SJSA1 (cell line): ENCODE data around the gene VARS1. TPM values are rescaled to one million over a fixed set of nuclear protein-coding genes. Genes with fewer than 3 reads are reported as not detected.
A peak's percentile ranks its signal among the peaks of the same experiment; 100 is the strongest.
"Not testable (repeated sequence)": the region's sequence is repeated elsewhere in the genome, so short reads cannot be mapped to it uniquely, and the experiment has no call there.

Experiments
- DNase-seq, 2 experiments: peaks; one replicate each; pipeline ENCODE4 v3.0.0-alpha.2; 2015 to 2020; ENCODE audit warnings: low spot score in 2 of 2, low read depth in 1 of 2
- H3K27ac ChIP-seq: fragments of 250-450 bp; sonication (Bioruptor Pico); 2 replicates; pipeline ENCODE4 v1.5.1; 2020; ENCODE audit warnings: mild to moderate bottlenecking, moderate library complexity
- H3K27me3 ChIP-seq: fragments of 250-450 bp; sonication (Bioruptor Pico); replicated peaks from 2 replicates; pipeline ENCODE4 v1.5.1; 2020; ENCODE audit warnings: mild to moderate bottlenecking, moderate library complexity
- H3K36me3 ChIP-seq: fragments of 250-450 bp; sonication (Bioruptor Pico); 2 replicates; pipeline ENCODE4 v1.5.1; 2020; ENCODE audit warnings: mild to moderate bottlenecking
- H3K4me1 ChIP-seq: fragments of 250-450 bp; sonication (Bioruptor Pico); replicated peaks from 2 replicates; pipeline ENCODE4 v1.6.1; 2021; ENCODE audit warnings: mild to moderate bottlenecking
- H3K4me3 ChIP-seq: fragments of 250-450 bp; sonication (Bioruptor Pico); 2 replicates; pipeline ENCODE4 v1.5.1; 2020; ENCODE audit warnings: mild to moderate bottlenecking
- H3K9me3 ChIP-seq: fragments of 250-450 bp; sonication (Bioruptor Pico); replicated peaks from 2 replicates; pipeline ENCODE4 v1.5.1; 2020; ENCODE audit warnings: mild to moderate bottlenecking
- total RNA-seq: library from RNA; depleted of rRNA; stranded (reverse); fragments of >200 nt; shearing (Covaris generic); gene quantifications from 2 replicates; pipeline ENCODE4 v1.2.3, GENCODE V29; 2014; rRNA removed

VARS1 gene
- total RNA-seq: 23.1 and 39.5 TPM in 2 replicates

GRCh38 chr6:31795616-31796298 lies at the start of gene VARS1:
TSS of gene VARS1 (minus strand) at chr6:31795752. CDS start at chr6:31795217, 535 bp downstream.
- H3K4me1 ChIP-seq: peaks cover 28% of the 10 kb centered on the region
- H3K27me3 ChIP-seq: no peaks in the 10 kb centered on the region
- 0 out of 2 replicates have a peak, but pooled peaks cover 3% of the 10 kb centered on the region for H3K9me3 ChIP-seq
- peaks cover 38% of the 10 kb centered on the region for H3K36me3 ChIP-seq
- H3K27ac ChIP-seq: peak within 1 kb of the TSS; percentile 99
- peak; percentile 92 to 95 for DNase-seq
- H3K4me3 ChIP-seq: peak within 1 kb of the TSS; percentile 97

- Histone ChIP-seq H3K36me3 (peaks cover 25% of the 10 kb centered on the region), H3K9me3 (no peaks in the 10 kb centered on the region), H3K27me3 (no peaks in the 10 kb centered on the region), H3K27ac (no peak overlapping the region), H3K4me1 (no peaks in the 10 kb centered on the region; the same call in 1 of the 2 replicates), H3K4me3 (no peak overlapping the region)
- DNase-seq: no peak
These were observed 49.0 kb upstream of the VARS1 start for GRCh38 chr6:31844507-31844906.

- Histone ChIP-seq H3K9me3 (no peaks in the 10 kb centered on the region), H3K4me1 (peaks cover 17% of the 10 kb centered on the region), H3K4me3 (no peak overlapping the region), H3K27me3 (no peaks in the 10 kb centered on the region), H3K36me3 (peaks cover 50% of the 10 kb centered on the region), H3K27ac (no peak overlapping the region)
- no peak for DNase-seq
These were observed 46.5 kb upstream of the VARS1 start for GRCh38 chr6:31842053-31842452.

GRCh38 chr6:31839779-31840126 lies 44.2 kb upstream of the VARS1 start:
- not testable (repeated sequence) for H3K27me3 ChIP-seq, H3K4me3 ChIP-seq, H3K27ac ChIP-seq, H3K9me3 ChIP-seq, DNase-seq
- Histone ChIP-seq H3K36me3 (peaks cover 73% of the 10 kb centered on the region), H3K4me1 (peaks cover 29% of the 10 kb centered on the region)

- H3K4me1 ChIP-seq: peaks cover 33% of the 10 kb centered on the region
- DNase-seq: no peak
- no peak overlapping the region for H3K4me3 ChIP-seq
- H3K27ac ChIP-seq: no peak overlapping the region
- no peaks in the 10 kb centered on the region for H3K27me3 ChIP-seq
- no peaks in the 10 kb centered on the region for H3K9me3 ChIP-seq
- peaks cover 73% of the 10 kb centered on the region for H3K36me3 ChIP-seq
These were observed 43.4 kb upstream of the VARS1 start for GRCh38 chr6:31838968-31839367.

GRCh38 chr6:31838114-31838553 lies 42.6 kb upstream of the VARS1 start:
- DNase-seq, H3K9me3 ChIP-seq, H3K27ac ChIP-seq, H3K27me3 ChIP-seq: not testable (repeated sequence)
- H3K4me1 ChIP-seq: peaks cover 34% of the 10 kb centered on the region
- peaks cover 73% of the 10 kb centered on the region for H3K36me3 ChIP-seq
- peak overlapping the region; percentile 74 for H3K4me3 ChIP-seq

GRCh38 chr6:31837369-31838113 lies 42.0 kb upstream of the VARS1 start:
- Histone ChIP-seq H3K9me3 (no peaks in the 10 kb centered on the region), H3K4me3 (peak overlapping the region; percentile 74), H3K27me3 (no peaks in the 10 kb centered on the region), H3K4me1 (peaks cover 34% of the 10 kb centered on the region), H3K36me3 (peaks cover 73% of the 10 kb centered on the region), H3K27ac (peak overlapping the region; percentile 1; the same call in 1 of the 2 replicates)
- no peak for DNase-seq

- peak in 1 of 2 experiments; percentile 38 for DNase-seq
- Histone ChIP-seq H3K4me1 (peaks cover 34% of the 10 kb centered on the region), H3K9me3 (no peaks in the 10 kb centered on the region), H3K36me3 (peaks cover 70% of the 10 kb centered on the region), H3K4me3 (peak overlapping the region; percentile 74), H3K27ac (peak overlapping the region; percentile 21; the same call in 1 of the 2 replicates), H3K27me3 (no peaks in the 10 kb centered on the region)
These were observed 41.2 kb upstream of the VARS1 start for GRCh38 chr6:31836474-31837368.

GRCh38 chr6:31836047-31836473 lies 40.5 kb upstream of the VARS1 start:
- H3K4me3 ChIP-seq: peak overlapping the region; percentile 74
- peaks cover 67% of the 10 kb centered on the region for H3K36me3 ChIP-seq
- H3K4me1 ChIP-seq: peaks cover 34% of the 10 kb centered on the region
- 0 out of 2 replicates have a peak overlapping the region, but pooled peaks have one; percentile 21 for H3K27ac ChIP-seq
- H3K9me3 ChIP-seq: no peaks in the 10 kb centered on the region
- no peaks in the 10 kb centered on the region for H3K27me3 ChIP-seq
- peak in 1 of 2 experiments; percentile 30 for DNase-seq

GRCh38 chr6:31834367-31835250 lies 39.1 kb upstream of the VARS1 start:
- peak overlapping the region; percentile 74 for H3K4me3 ChIP-seq
- H3K27ac ChIP-seq: peak overlapping the region; percentile 99
- H3K4me1 ChIP-seq: peaks cover 38% of the 10 kb centered on the region
- peak; percentile 90 to 96 for DNase-seq
- H3K36me3 ChIP-seq: peaks cover 55% of the 10 kb centered on the region
- H3K27me3 ChIP-seq: no peaks in the 10 kb centered on the region
- H3K9me3 ChIP-seq: no peaks in the 10 kb centered on the region

GRCh38 chr6:31831350-31832215 lies 36.0 kb upstream of the VARS1 start:
- H3K4me1 ChIP-seq: peaks cover 20% of the 10 kb centered on the region
- no peak overlapping the region for H3K4me3 ChIP-seq
- no peak for DNase-seq
- H3K27ac ChIP-seq: no peak overlapping the region
- no peaks in the 10 kb centered on the region for H3K9me3 ChIP-seq
- H3K27me3 ChIP-seq: no peaks in the 10 kb centered on the region
- peaks cover 26% of the 10 kb centered on the region for H3K36me3 ChIP-seq

- Histone ChIP-seq H3K36me3 (peaks cover 19% of the 10 kb centered on the region), H3K4me1 (peaks cover 20% of the 10 kb centered on the region), H3K9me3 (no peaks in the 10 kb centered on the region), H3K4me3 (peak overlapping the region; percentile 44), H3K27ac (no peak overlapping the region), H3K27me3 (no peaks in the 10 kb centered on the region)
- DNase-seq: no peak
These were observed 35.4 kb upstream of the VARS1 start for GRCh38 chr6:31830886-31831335.
